ENCODE data around the gene SHROOM3. TPM values are rescaled to one million over a fixed set of nuclear protein-coding genes. Genes with fewer than 3 reads are reported as not detected.
"Not testable (repeated sequence)": the region's sequence is repeated elsewhere in the genome, so short reads cannot be mapped to it uniquely, and the experiment has no call there.

SHROOM3 gene
- total RNA-seq, 1 donor from 2014 or later, result 0.51 TPM

- peak; percentile 30 for DNase-seq
These were observed 12.4 kb downstream of the SHROOM3 start for GRCh38 chr4:76447393-76447851.

DNA sequence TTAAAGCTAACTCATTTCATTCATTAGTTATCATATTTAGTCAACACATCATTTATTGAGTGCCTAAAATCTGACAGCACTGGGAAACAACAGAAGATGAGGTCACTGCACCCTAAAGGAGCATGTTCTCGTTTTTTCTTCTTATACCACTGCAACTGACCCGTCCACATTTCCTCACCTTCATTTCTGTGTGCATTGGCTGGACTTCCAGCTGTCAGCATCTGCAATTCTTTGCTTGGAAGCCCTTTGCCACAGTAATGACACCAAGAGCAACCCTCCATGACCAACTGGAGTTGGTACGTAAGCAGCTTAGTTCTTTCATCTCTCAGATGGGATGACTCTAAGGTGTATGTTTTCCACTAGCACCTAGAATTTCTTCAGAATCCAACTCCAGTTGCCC is 13.2 kb downstream of the SHROOM3 start:
- DNase-seq, result no peak

GRCh38 chr4:76449362-76449767 is 14.3 kb downstream of the SHROOM3 start:
- peak; percentile 82 for DNase-seq

- DNase-seq, result no peak
These were observed 14.8 kb downstream of the SHROOM3 start for GRCh38 chr4:76449833-76450232.

DNA sequence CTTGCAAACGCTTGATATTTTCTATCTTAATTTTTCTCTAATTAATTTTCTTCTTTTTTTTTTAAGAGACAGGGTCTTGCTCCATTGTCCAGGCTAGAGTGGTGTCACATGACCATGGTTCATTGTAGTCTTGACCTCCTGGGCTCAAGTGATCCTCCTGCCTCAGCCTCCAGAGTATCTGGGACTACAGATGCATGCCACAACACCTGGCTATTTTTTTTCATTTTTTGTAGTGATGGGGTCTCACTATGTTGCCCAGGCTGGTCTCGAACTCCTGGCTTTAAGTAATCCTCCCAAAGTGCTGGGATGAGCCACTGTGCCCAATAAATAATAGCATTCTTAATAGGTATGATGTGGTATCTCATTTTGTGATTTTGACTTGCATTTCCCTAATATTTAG is 18.2 kb downstream of the SHROOM3 start:
- DNase-seq, result no peak

DNA sequence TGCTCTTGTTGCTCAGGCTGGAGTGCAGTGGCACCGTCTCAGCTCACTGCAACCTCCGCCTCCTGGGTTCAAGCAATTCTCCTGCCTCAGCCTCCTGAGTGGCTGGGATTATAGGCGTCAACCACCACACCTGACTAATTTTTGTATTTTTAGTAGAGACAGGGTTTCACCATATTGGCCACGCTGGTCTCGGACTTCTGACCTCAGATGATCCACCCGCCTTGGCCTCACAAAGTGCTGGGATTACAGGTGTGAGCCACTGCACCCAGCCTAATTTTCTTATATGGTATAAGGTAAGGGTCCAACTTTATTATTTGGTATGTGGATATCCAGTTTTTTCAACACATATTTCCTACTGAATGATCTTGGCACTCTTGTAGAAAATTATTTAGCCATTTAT is 19.0 kb downstream of the SHROOM3 start:
- not testable (repeated sequence) for DNase-seq

- no peak for DNase-seq
These were observed 22.9 kb downstream of the SHROOM3 start for GRCh38 chr4:76457885-76458284.

GRCh38 chr4:76458297-76458696 is 23.3 kb downstream of the SHROOM3 start:
- DNase-seq, result no peak

DNA sequence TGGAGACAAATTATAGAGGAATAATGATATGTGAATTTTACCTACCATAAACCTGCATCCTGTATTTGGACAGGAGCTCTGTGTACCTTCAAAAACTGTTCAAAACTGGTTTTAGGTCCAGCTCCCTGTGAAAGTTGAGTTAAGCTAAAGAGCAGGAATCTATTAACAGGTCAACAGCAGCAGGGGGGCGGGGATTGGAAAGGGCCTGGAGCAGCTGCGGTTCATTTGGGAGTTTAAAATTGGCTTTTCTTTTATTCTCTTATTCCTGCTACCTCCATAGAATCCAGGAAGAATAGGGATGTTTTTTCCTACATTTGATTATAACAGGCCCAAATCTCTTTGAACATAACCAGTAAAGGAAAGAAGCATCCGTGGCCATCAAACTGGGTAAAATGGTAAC is 23.8 kb downstream of the SHROOM3 start:
- no peak for DNase-seq

DNA sequence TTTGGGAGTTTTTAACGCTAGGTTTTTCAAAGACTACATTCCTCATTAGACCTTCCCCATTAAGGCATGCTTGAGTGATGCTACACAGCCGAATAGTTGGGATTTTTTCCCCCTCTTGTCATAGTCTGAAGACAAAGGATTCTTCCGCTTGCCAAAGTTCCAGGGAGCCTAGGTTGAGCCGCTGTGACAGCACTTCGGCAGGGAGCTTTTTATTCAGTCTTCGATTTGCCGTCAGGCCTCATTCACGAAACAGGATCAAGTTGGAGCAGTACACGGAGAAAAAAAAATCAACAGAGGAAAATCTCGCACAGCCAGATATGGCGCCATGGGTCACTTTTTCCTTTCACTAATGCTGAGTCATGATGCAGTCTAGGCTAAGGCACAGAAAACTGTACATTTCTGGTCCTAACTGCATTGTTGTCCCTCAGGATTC is 24.3 kb downstream of the SHROOM3 start:
- peak; percentile 63 for DNase-seq

DNA sequence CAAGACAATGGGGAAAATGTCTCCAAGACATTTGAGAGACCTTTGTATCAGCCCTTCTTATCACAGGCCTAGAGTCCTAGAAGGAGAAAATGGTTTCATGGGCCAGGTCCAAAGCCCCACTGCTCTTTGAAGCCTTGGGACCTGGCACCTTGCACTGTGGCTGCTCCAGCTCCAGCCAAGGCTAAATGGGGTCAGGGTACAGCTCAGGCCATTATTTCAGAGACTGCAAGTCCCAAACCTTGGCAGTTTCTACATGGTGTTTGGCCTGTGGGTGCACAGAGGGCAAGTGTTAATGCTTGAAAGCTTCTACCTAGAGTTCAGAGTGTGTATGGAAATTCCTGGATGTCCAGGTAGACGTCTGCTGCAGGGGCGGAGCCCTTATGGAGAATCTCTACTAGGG is 28.5 kb downstream of the SHROOM3 start:
- no peak for DNase-seq

- DNase-seq, result no peak
These were observed 35.0 kb downstream of the SHROOM3 start for GRCh38 chr4:76470064-76470463.

- DNase-seq, result no peak
These were observed 35.5 kb downstream of the SHROOM3 start for GRCh38 chr4:76470532-76470931.

- no peak for DNase-seq
These were observed 41.5 kb downstream of the SHROOM3 start for GRCh38 chr4:76476571-76476970.

DNA sequence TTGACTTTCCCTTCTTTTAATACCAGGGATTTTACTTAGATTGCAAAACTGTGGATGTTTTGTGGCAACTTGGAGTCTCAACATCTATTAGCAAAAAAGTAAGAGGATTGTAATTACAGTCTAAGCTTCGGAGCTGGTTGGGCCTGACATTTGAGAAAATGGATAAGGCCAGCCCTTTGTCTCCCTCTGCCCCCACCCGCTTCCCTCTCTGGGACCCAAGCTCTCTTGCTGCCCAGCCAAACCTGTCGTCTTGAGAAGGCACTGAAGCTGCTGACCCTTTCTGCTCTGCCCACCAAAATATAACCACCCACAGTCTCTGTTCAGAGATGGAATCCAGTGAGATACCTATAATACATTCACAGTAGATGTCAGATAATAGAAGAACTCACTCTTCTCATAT is 49.6 kb downstream of the SHROOM3 start:
- no peak for DNase-seq

- DNase-seq, result no peak
These were observed 50.4 kb downstream of the SHROOM3 start for GRCh38 chr4:76485450-76485849.

DNA sequence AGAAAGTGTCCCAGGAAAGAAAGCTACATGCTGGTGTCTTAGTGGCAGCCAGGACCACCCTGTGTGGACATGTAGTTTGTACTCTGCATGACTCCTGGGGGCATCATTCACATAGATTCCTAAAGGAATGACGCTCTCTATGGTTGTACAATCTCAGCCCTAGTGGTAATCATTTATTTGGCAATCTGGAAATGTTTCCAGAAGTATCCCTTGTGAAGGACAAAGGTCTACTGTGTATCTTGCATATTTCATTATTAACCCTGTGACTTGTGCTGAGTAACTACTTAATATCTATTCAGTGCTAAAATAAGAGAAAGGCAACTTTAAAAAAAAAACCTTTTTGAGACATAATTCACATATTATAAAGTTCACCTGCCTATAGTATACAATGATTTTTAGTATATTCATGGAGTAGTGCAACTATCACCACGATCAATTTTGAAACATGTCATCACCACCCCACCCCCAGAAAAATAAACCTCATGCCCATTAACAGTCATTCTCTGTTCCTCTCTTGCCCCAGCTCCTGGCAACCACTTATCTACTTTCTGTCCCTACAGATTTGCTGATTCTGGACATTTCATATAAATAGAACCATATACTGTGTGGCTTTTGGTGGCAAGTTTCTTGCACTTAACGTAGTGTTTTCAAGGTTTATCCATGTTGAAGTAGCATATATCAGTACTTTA is 51.7 kb downstream of the SHROOM3 start:
- no peak for DNase-seq

GRCh38 chr4:76487621-76488020 is 52.6 kb downstream of the SHROOM3 start:
- no peak for DNase-seq

DNA sequence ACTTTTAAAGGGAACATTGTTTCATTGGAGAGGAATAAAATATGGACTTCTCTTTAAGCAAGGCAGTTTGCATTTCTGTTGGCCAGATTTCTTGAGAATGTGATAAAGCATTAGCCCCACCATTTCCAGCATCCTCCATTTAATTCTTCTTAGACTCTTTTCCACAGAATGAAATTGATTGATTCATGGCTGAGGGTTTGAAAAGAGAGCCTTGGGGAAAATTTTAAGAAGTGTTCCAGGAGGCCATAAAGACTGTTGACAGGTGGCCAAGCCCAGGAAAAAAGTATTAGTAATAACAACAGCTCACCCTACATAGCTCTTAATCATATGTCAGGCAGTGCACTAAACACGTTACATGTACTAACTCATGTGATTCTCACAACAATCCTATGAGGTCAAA is 53.4 kb downstream of the SHROOM3 start:
- no peak for DNase-seq

GRCh38 chr4:76488888-76489685 is 54.1 kb downstream of the SHROOM3 start:
- no peak for DNase-seq

GRCh38 chr4:76489686-76490161 is 54.7 kb downstream of the SHROOM3 start:
- DNase-seq, result no peak

GRCh38 chr4:76492055-76492454 is 57.0 kb downstream of the SHROOM3 start:
- DNase-seq, result no peak

DNA sequence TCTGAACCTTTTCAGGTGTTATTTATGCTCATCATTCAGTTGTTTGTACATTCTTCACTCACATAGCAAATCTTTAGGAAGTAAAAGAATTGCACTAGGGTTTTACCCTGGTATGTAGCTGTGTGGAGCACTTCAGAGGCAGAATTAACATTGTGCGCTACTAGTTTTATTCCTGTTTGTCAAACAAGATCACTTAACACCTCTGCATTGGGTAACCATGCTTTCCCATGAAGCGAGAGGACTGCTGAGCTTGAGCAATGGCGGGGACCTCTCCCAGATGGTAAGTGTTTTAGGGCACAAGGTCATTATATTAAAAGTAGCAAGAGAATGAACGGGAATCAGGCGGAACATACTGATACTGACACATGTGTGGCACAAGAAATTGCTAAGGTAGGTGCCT is 59.2 kb downstream of the SHROOM3 start:
- DNase-seq, result no peak
